HEK293 (cell line): ENCODE measurements around the gene GPT2.

Source experiments
- ZXDB ChIP-seq: fragments of 450-650 bp; formaldehyde crosslinking; IDR thresholded peaks from 2 replicates; pipeline ENCODE4 v1.5.1; 2016; ENCODE audit warnings: missing biosample characterization, missing genetic modification characterization
- TF ChIP-seq, protein P1 (sequence below): fragments of 450-650 bp; formaldehyde crosslinking; conservative IDR thresholded peaks from 2 replicates; pipeline ENCODE4 v1.5.1; 2016; ENCODE audit warnings: low read depth, missing biosample characterization, missing genetic modification characterization
- TF ChIP-seq, protein P2 (sequence below): fragments of 450-650 bp; formaldehyde crosslinking; IDR thresholded peaks from 2 replicates; pipeline ENCODE4 v1.5.1; 2016; ENCODE audit warnings: missing biosample characterization, missing genetic modification characterization, low read depth

- no peak for TF ChIP-seq ZXDB (tag by site-specific recombination)
- TF ChIP-seq, protein P1, sequence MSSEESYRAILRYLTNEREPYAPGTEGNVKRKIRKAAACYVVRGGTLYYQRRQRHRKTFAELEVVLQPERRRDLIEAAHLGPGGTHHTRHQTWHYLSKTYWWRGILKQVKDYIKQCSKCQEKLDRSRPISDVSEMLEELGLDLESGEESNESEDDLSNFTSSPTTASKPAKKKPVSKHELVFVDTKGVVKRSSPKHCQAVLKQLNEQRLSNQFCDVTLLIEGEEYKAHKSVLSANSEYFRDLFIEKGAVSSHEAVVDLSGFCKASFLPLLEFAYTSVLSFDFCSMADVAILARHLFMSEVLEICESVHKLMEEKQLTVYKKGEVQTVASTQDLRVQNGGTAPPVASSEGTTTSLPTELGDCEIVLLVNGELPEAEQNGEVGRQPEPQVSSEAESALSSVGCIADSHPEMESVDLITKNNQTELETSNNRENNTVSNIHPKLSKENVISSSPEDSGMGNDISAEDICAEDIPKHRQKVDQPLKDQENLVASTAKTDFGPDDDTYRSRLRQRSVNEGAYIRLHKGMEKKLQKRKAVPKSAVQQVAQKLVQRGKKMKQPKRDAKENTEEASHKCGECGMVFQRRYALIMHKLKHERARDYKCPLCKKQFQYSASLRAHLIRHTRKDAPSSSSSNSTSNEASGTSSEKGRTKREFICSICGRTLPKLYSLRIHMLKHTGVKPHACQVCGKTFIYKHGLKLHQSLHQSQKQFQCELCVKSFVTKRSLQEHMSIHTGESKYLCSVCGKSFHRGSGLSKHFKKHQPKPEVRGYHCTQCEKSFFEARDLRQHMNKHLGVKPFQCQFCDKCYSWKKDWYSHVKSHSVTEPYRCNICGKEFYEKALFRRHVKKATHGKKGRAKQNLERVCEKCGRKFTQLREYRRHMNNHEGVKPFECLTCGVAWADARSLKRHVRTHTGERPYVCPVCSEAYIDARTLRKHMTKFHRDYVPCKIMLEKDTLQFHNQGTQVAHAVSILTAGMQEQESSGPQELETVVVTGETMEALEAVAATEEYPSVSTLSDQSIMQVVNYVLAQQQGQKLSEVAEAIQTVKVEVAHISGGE (tag by site-specific recombination) = no peak
- TF ChIP-seq, protein P2, sequence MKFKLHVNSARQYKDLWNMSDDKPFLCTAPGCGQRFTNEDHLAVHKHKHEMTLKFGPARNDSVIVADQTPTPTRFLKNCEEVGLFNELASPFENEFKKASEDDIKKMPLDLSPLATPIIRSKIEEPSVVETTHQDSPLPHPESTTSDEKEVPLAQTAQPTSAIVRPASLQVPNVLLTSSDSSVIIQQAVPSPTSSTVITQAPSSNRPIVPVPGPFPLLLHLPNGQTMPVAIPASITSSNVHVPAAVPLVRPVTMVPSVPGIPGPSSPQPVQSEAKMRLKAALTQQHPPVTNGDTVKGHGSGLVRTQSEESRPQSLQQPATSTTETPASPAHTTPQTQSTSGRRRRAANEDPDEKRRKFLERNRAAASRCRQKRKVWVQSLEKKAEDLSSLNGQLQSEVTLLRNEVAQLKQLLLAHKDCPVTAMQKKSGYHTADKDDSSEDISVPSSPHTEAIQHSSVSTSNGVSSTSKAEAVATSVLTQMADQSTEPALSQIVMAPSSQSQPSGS (tag by site-specific recombination) = no peak
These were observed 22.3 kb downstream of the GPT2 start for GRCh38 chr16:46906360-46907060.
